ENCODE results near the gene LARP7. TPM values are rescaled to one million over a fixed set of nuclear protein-coding genes. Genes with fewer than 3 reads are reported as not detected.

LARP7 gene
- total RNA-seq, 2 experiments from 2014 or later = 43.2 TPM

GRCh38 chr4:112664611-112665010 is 27.7 kb downstream of the LARP7 start:
- H3K9me3 Mint-ChIP-seq = no peaks in the 10 kb centered on the region
- H3K4me1 Mint-ChIP-seq (ENCODE audit: low read depth) = no peaks in the 10 kb centered on the region
- ChIA-PET POLR2A (no interaction called here), CTCF (no interaction called here)
- H3K36me3 Mint-ChIP-seq (ENCODE audit: low read depth) = no peaks in the 10 kb centered on the region
- intact Hi-C loops (cut with micrococcal nuclease) = no loop called here
- no peak overlapping the region for H3K4me3 Mint-ChIP-seq
- no peak for DNase-seq
- TF ChIP-seq, protein P1, sequence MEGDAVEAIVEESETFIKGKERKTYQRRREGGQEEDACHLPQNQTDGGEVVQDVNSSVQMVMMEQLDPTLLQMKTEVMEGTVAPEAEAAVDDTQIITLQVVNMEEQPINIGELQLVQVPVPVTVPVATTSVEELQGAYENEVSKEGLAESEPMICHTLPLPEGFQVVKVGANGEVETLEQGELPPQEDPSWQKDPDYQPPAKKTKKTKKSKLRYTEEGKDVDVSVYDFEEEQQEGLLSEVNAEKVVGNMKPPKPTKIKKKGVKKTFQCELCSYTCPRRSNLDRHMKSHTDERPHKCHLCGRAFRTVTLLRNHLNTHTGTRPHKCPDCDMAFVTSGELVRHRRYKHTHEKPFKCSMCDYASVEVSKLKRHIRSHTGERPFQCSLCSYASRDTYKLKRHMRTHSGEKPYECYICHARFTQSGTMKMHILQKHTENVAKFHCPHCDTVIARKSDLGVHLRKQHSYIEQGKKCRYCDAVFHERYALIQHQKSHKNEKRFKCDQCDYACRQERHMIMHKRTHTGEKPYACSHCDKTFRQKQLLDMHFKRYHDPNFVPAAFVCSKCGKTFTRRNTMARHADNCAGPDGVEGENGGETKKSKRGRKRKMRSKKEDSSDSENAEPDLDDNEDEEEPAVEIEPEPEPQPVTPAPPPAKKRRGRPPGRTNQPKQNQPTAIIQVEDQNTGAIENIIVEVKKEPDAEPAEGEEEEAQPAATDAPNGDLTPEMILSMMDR (IDR thresholded peaks at IDR 0.05) = no peak
- no peak overlapping the region for H3K27ac Mint-ChIP-seq
- no peak for ATAC-seq
- no peaks in the 10 kb centered on the region for H3K27me3 Mint-ChIP-seq

GRCh38 chr4:112668131-112668530 is 31.2 kb downstream of the LARP7 start:
- ChIA-PET CTCF (interaction anchor here (1.1 kb wide), 1 partner anchor 94 kb away, joined by 3 read pairs; no protein-coding TSS in a partner anchor), POLR2A (no interaction called here)
- intact Hi-C loops (cut with micrococcal nuclease) = no loop called here
- Mint-ChIP-seq H3K9me3 (no peaks in the 10 kb centered on the region), H3K36me3 (ENCODE audit: low read depth) (no peaks in the 10 kb centered on the region), H3K27ac (no peak overlapping the region), H3K4me3 (no peak overlapping the region), H3K4me1 (ENCODE audit: low read depth) (no peaks in the 10 kb centered on the region), H3K27me3 (no peaks in the 10 kb centered on the region)
- DNase-seq (no peak), ATAC-seq (no peak)
- TF ChIP-seq, protein P1 (IDR thresholded peaks at IDR 0.05) = no peak

DNA sequence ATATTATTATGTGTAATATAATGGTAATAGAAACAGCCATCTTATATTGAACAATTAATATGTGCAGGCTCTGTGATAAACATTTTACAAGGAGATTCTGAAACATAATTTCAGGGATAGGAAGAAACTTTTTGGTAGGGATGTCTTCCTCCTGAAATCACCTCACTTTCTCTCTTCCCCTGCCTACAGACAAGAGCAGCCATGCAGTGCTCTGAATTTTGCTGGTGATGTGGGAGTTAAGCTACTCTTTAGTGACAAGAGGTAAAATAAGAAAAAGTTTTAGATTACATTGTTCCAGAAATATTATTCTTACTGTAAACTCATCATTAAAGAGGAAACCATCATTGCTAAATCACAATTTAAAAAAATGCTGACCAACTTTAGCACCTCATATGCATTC is 36.1 kb downstream of the LARP7 start:
- H3K4me1 Mint-ChIP-seq (ENCODE audit: low read depth) = no peaks in the 10 kb centered on the region
- DNase-seq (no peak), ATAC-seq (no peak)
- CTCF ChIA-PET = interaction anchor here (1.3 kb wide), 1 partner anchor 8 kb away, joined by 3 read pairs; no protein-coding TSS in a partner anchor
- TF ChIP-seq, protein P1 (IDR thresholded peaks at IDR 0.05) = no peak
- H3K4me3 Mint-ChIP-seq = no peak overlapping the region
- no peaks in the 10 kb centered on the region for H3K9me3 Mint-ChIP-seq
- H3K27me3 Mint-ChIP-seq = no peaks in the 10 kb centered on the region
- H3K36me3 Mint-ChIP-seq (ENCODE audit: low read depth) = no peaks in the 10 kb centered on the region
- intact Hi-C loops (cut with micrococcal nuclease) = no loop called here
- POLR2A ChIA-PET = no interaction called here
- H3K27ac Mint-ChIP-seq = no peak overlapping the region

DNA sequence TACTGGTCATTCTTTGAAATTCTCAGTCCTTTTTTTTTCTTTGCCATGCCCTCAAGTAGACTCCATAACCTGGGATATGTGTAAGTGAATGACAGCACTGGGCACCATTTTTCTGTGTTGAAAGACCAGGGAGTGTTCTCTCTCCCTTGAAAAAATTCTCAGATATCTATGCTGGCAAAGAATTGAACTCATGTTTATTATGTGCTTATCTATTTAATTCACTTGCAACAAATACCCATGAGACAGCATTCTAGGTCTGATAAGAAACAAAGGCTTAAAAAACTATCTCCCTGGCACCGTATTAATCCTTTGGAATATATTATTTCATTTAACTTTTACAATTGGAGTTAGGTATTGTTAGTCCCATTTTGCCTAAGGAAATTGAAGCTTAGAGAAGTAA is 36.7 kb downstream of the LARP7 start:
- TF ChIP-seq, protein P1 (IDR thresholded peaks at IDR 0.05) = no peak
- H3K4me3 Mint-ChIP-seq = no peak overlapping the region
- no peak for ATAC-seq
- CTCF ChIA-PET = interaction anchor here (1.3 kb wide), 1 partner anchor 8 kb away, joined by 3 read pairs; no protein-coding TSS in a partner anchor
- POLR2A ChIA-PET = no interaction called here
- DNase-seq = no peak
- no peaks in the 10 kb centered on the region for H3K4me1 Mint-ChIP-seq (ENCODE audit: low read depth)
- no peaks in the 10 kb centered on the region for H3K27me3 Mint-ChIP-seq
- H3K27ac Mint-ChIP-seq = no peak overlapping the region
- intact Hi-C loops (cut with micrococcal nuclease) = no loop called here
- no peaks in the 10 kb centered on the region for H3K9me3 Mint-ChIP-seq
- H3K36me3 Mint-ChIP-seq (ENCODE audit: low read depth) = no peaks in the 10 kb centered on the region

DNA sequence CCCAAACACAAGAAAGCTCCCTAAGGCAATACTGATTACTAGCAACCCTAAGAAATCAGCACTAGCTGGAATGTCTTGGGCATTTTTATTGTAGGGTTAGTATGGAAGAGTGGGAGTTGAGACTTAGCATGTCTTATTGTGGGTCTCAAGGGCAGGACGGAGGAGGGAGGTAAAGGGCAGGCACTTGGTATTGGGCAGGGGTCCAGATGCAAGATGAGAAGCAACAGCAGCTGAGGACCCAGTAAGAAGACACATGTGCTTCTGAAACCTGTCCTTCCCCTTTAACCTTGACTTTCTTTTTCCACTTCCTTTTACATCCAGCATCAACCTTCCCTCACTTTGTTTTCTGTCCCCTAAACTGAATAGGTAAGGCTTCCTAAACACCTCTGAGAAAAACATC is 37.4 kb downstream of the LARP7 start:
- ChIA-PET CTCF (interaction anchor here (1.4 to 1.6 kb wide), 2 partner anchors 29 to 91 kb away, joined by 4 to 5 read pairs; no protein-coding TSS in a partner anchor), POLR2A (no interaction called here)
- no peak for ATAC-seq
- Mint-ChIP-seq H3K9me3 (no peaks in the 10 kb centered on the region), H3K36me3 (ENCODE audit: low read depth) (no peaks in the 10 kb centered on the region), H3K4me3 (no peak overlapping the region), H3K4me1 (ENCODE audit: low read depth) (no peaks in the 10 kb centered on the region), H3K27ac (no peak overlapping the region), H3K27me3 (no peaks in the 10 kb centered on the region)
- TF ChIP-seq, protein P1 (IDR thresholded peaks at IDR 0.05) = no peak
- DNase-seq = no peak
- intact Hi-C loops (cut with micrococcal nuclease) = no loop called here

Measured in activated CD8-positive, alpha-beta T cell treated with anti-CD3 and anti-CD28 coated beads for 36 hours (primary cell).